Measurements from ENCODE around the gene MRPS23.

The MRPS23 gene

DNA sequence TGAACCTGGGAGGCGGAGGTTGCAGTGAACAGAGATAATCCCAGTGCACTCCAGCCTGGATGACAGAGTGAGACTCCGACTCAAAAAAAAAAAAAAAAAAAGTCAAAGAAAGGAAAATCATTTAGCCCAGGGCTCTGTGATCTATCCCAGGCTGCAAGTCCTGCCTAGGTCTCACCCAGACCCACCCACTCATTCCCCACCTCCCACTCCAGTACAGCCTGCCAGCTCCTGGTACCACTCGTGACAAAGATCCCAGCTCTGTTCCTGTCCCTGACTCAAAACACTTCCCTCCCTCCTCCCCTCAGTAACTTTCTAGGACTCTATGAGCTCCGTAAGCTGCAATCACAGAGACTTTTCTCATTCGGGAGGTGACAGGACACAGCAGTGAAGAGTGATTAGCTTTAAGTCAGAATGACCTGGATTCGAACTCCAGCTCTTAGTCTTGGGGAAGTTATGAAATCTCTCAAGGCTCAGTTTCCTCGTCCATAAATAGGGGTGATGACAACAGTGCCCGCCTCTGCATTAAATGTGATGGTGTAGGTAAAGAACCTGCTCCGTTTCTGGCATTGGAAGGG is 28.0 kb upstream of the MRPS23 start:
- no peak for DNase-seq

DNA sequence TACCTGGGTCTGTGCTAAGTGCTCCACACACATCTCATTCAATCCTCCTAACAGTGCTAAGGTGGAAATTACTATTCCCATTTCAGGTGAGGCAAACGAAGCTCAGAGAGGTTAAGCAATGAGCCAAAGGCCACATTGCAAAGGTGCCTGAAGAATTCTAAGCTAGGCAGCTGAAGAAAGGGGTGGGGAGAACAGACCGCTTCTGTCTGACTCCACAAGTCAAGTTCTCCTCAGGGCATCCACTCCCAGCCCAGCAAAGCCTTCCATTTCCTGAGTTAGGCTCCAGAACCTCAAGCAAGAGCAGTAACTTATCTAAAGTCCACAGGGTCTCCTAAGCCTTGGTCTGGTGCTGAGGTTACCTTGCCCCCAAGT is 27.0 kb upstream of the MRPS23 start:
- no peak for DNase-seq

DNA sequence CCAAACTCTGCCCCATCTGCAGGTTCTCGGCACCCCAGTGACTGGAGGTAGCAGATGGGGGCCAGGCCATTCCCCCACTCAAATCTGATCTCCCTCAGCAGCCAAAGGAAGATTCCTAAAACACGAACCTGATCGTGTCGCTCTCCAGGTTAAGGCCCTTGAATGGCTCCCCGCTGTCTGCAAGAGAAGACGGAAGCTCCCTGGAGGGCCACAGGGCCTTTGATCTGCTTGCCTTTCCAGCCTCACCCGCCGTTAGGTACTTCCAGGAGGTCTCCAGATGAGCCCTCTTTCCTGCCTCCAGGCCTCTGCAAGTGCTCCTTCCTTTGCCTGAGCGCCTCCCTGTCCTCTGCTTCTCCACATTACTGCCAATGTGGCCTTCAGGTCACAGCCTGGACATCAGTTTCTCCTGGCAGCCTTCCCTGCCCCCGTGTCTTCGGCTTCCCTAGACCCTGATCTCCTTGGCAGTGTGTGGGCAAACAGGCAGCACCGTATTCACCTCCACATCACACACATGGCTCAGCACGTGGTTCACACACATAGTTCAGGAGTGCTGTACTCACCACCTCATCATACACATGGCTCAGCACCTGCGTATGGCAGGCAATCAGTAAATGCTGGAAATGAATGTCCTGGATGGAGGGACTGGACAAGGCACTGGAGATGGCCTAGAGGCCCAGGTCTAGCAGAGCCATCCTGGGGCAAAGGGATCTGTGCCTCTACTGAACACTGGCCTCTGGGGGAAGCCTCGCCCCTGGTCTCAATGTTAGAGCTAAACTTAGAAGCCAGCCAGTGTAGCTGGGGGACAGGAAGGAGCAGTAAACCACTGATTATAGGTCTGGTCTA is 26.4 kb upstream of the MRPS23 start:
- no peak for DNase-seq

DNA sequence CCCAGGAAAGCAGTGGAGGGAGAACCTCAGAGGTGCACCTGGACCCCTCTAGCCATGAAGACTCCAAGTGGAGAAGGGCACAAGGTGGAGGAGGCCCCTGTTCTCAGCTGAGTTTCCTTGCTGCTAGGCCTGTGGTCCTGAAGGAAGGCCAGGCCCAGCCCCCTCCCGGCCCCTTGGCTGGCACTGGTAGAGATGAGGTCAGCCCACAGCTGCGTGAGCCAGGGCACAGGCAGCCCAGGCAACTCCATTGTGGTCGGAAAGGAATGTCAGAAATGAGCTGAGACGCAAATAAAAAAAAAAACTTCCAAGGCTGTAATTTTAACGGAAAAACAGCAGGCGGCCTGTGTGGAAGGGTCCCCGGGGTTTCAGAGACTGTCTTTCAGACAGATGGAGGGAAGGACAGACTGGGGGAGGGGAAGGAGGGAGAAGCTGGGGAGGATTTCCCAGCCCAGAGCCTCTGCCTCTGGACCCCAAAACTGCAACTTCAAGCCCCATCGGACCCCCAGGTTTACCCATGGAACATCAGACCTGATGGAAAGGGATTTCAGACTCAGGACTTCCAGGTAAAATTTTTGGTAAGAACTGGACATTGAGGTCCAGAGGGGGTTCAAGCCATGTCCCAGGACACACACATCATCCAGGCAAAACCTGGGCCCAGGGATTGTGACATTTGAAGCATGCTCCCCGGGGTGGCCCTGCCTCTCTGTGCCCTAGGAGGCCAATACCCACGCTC is 25.6 kb upstream of the MRPS23 start:
- DNase-seq = no peak

DNA sequence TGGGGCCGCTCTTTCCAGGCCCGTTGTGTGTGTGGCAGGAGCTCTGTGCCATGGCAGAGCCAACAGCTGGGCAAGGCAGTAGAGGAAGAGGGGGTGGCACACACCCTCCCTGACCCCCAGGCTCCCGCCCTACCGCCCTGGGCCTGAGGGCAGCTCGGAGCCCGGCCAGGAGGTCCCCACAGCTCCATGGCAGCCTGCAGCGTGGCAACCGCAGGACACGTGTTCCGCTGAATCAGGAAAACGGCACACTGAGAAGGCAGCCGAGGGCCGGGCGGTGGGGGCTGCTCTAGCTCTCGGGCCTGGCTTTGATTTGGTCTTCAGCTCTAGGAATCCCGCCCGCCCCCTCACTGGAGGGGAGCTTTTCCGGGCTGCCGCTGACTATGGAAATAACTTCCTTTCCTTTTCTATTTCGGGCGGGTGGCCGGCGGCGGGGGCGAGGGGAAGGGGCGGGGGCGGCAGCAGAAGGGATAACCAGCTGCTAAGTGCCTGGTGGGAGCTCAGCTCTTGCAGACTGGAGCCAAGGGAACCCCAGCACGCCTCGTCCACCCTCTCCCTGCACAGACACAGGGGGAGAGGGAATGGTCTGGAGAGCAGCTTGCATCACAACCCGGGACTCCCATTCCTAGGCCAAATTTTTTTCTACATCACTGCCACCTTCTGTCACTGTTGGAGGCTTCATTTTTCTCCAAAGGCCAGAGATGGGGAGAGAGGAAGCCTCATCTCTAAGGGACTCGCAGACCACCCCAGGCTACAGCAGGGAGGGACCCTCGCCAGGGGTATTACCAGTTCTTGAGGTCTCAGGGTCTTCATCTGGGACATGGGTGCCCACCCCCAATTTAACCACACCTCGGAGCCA is 24.8 kb upstream of the MRPS23 start:
- DNase-seq = no peak

DNA sequence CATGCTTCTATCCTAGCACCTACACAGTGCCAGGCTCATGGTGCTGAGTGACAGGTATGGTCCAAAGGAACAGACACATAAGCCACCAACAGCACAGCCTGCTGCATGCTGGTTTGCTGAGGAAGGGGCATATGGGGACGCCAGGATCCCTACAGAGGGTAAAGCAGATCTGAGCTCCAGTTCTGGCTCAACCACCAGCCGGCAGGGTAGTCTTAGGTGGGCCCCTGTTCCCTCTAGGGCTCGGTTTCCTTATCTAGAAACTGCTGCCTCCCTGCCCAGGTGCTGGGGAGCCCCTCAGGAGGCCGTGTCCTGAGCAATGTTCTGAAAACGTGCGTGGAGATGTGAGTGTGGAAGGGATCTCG is 24.2 kb upstream of the MRPS23 start:
- no peak for DNase-seq

DNA sequence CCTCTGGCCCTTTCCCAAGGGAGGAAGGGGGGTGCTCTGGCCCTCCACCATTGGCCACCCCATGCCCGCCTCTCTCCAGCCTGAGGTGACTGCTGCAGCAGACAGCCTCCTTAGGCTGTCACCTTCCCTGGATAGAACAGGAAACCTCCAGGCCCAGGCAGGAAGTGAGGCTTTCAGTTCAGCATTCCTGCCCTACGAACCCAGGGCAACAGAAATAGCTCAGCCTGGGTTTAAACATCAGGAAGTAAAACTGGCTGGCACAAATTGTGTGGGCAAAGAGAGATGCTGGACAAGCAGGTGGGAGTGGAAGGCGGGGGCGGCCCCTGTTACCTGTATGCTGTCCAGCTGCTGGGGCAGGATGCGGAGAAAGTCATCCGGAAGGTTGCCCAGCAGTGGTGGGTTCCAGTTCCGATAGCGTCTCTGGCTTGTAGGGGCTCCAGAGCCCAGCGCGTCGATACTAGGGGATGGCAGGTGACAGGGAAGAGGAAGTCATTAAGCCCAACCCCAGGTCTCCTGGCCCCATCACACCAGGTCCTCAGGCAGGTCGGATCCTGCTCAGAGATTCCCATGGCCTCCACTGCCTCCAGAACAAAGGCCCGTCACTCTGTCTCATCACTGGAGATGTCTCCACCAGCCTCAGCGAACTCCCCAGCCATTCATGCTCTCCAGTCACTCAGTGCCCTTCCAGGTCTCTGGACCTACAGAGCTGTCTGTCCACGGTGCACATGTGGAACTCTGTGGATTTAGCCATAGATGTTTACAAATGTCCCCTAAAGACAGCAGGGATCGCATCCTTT is 23.6 kb upstream of the MRPS23 start:
- no peak for DNase-seq

DNA sequence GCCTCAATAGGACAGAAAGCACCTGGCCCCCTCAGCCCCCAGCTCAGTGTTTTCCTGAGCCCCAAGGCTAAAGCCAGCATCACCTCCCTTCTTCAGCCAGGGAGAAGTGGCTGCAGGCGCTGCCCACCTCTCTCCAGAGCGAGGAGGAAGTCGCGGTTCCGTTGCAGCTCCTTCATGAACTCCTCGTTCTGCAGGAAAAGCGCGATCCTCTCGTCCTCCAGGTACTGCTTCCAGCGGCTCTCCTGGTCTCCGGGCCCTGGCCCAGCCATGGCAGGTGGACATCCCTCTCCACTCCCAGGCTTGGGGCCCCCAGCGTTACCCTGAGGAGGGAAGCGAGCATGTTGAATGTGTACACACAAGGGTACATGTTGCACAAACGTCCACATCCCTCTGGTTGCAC is 22.7 kb upstream of the MRPS23 start:
- DNase-seq = no peak

DNA sequence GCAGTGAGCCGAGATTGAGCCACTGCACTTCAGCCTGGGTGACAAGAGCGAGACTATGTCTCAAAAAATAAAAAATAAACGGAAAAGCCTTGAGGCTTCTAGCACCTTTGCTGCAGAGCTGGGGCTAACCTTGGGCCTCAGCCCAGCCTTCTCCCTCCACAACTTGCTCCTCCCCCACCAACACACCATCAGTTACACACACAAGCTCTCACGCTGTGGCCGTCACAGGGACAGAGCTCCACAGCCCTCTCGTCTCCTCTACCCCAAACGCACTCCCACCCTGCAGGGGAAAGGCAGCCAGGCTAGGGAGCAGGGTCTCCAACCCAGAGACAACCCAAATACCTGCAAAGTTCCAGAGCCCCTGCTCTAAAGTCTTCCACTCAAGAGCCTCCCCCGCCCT is 22.0 kb upstream of the MRPS23 start:
- DNase-seq = no peak

DNA sequence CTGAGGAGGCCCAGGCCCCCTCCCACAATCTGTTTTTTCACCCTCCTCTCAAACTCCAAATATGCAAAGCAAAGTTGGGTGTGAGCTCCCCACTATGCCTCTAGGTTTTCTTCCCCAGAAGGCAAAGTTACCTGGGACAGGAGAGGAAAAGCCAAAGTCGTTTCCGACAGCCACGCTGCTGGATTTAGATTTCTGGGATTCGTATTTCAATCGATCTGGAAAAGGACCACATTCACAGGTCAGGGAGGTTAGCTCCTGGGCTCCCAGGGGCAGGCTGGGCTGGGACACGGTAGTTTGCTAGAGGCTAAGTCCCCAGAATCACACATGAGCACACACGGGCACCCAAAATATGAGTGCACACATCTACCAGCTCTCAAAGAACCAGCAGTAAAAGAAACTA is 21.3 kb upstream of the MRPS23 start:
- no peak for DNase-seq

DNA sequence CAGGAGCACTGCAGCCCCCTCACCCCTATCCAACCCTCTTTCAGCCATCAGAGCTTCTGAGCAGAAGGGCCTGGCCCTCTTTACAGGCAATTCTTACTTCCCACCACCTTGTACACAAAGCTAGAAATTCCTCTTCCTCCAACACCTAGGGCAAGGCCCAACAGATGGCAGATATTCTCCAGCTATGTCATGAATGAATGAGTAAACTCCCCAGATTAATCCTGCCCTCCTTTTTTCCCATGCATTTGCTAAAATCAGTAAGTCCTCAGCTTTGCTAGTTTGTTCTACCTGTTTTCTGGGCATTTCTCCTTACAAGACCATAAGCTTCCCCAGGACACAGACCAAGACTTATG is 20.4 kb upstream of the MRPS23 start:
- DNase-seq = no peak

DNA sequence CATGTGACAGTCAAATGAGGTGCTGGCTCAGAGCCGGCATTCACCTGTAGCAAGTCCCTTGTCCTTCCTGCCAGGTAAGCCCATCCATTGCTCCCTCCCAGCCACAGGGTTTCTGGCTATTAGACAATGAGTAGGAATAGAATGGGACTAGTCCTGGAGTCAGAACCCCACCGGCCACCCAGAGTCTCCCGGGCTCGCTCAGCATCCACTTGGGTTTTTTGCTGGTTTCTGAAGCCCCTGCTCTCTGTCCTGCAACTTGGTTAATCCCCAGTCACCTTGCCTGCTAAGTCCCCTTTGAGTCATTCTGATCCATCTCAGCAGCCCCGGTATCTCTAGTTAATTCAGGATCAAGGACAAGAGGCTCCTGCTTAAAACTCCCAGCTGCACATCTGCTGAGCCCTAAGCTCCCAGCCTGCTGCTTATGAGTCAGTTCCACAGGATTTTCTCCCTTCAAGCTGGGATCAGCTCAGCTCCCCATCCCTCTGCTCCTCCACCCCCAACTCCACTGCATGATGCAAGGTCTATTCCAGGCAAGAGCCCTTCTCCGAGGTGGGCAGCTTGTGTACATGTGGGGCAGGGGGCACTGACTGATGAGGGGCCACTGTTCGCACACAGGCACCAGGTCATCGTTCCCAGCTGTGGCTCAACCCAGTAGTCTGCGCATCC is 19.9 kb upstream of the MRPS23 start:
- DNase-seq = no peak

DNA sequence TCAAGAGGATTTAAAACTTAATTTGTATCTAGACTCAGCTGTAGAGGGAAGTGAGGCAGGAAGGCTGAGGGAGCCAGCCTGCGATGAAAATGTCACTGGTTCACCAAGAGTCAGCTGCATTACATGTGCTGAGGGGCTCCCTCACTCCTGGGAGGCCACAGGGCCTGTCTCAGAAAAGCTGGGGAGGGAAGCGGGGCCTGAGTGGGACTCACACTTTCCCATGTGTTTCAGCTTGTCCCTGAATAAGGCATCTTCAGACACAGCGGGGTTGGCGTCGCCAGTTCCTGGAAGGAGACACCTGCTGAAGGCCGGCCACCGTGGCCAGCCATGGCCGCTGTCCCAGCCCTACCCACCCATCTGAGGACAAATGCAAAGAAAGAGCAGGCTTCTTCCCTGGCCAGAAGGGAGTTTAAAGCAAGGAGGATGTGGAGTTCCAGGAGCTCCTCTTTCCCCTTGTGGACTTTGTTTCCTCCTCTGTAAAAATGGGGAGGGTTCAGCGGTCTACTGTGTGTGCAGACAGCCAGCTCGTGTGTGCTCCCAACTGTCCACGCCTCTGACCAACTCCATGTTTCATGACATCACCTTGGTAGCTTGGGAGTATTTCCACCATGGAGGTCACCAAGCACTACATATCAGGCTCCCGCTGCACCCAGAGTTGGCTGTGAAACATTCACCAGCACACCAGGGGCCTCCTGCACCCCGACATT is 19.2 kb upstream of the MRPS23 start:
- DNase-seq = no peak

DNA sequence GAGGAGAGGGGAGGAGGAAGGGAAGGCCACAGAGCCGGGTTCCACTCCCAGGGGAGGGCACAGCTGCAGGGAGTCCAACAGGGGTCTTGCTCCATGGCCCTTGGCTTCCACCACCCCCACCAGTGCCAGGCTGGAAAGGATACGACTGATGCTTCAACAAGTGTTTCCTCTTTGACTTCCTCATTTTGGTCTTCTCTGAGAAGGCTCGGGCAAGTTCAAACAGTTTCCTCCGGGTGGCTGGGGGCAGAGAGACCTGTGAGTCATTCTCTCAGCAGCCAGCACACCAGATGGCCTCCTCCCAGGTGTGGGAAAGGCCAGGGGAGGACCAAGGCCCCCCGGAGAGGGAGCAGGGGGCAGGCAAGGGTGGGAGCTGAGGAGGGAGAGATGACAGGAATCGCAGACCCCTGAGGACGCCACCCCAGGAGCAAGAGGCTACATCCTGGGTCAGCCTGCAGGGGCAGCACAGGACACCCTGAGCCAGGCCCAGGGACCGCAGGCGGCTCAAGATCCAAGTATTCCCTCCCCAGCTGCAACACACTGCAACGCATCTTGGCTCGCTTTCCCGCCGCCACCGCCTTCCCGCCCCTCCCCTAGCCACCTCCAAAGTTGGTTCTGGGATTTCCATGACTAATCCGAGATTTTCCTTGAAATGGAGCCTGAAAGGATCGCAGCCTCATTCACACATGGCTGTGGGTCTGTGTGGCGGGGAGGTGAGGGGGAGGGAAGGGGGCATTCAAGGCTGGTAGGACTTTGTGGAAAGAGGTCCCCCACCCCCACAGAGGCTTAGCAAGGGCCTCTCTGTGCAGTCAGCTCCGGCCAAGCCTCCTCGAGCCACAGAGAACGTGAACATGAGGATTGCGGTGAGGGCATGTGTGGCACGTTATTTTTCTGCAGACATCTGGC is 18.4 kb upstream of the MRPS23 start:
- DNase-seq = no peak

DNA sequence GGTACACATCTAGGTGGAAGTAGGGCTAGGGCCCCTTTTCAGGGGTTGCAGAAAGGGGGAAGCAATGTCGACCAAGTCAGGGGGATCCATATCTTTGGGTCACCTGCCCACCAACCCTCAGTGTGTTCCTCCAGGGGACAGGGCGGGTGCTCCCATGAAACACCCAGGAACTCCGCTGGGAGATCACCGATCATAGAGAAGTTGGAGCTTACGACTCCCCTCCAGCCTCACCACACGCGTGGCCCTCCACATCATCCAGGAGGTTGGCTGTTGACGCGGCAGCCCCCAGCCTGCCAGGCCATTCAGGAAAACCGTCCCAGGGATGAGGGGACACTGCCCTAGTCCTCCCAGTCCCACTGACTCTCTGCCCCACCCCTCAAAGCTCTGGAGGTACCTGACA is 17.3 kb upstream of the MRPS23 start:
- DNase-seq = no peak

DNA sequence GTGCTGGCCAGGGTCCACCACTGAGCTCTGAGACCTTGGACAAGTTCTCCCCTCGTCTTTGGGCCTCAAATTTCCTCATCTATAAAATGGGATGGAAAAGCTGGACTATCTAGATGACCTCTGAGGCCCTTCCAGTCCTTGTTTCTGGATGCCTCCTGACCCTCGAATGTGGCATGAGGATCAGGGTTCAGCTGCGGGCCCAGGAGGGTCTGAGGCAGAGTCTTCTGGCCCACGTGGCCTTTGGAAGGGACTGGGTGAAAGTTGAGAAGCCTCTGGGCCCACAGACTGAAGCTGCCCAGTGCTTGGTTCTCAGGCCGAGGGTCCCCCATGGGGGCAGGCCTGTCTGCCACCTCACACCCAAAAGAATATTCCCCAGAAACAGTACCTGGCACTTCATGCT is 16.9 kb upstream of the MRPS23 start:
- DNase-seq = no peak

DNA sequence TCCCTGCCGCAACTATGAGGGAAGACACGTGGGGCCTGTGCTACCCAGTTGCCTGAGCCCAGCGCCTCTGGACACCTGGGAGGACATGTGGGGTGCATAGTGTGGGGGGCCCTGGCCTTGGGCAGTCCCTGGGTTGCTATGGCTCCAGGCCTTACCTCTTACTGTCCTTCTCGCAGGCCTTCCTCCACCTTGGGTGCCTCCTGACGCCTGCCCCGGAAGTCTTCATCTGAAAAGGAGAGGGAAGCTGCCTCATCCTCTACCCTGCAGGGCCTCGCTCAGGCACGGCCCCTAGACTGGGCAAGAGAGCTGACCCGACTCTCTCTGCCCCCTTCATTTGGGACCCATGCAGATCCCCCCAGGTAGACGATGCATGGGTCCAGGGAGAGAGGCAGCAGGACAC is 16.5 kb upstream of the MRPS23 start:
- no peak for DNase-seq

DNA sequence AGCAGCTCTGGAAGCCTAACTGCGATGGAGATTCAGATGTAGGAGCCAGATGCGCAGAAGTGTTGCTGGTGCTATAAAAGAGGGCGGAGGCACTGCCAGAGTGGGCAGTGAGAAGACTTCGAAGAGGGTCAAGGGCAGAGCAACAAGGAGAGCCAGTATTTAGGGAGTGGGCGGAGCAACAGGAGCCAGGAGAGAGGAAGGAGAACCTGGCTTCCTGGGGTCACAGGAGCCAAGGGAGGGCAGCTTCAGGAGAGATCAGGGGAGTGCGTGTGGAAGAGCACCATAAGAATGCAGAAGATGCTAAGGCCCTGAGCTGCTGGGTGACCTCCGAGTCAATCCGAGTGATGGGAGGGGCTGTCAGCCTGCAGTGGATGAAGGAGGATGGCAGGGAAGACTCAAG is 14.4 kb upstream of the MRPS23 start:
- no peak for DNase-seq

DNA sequence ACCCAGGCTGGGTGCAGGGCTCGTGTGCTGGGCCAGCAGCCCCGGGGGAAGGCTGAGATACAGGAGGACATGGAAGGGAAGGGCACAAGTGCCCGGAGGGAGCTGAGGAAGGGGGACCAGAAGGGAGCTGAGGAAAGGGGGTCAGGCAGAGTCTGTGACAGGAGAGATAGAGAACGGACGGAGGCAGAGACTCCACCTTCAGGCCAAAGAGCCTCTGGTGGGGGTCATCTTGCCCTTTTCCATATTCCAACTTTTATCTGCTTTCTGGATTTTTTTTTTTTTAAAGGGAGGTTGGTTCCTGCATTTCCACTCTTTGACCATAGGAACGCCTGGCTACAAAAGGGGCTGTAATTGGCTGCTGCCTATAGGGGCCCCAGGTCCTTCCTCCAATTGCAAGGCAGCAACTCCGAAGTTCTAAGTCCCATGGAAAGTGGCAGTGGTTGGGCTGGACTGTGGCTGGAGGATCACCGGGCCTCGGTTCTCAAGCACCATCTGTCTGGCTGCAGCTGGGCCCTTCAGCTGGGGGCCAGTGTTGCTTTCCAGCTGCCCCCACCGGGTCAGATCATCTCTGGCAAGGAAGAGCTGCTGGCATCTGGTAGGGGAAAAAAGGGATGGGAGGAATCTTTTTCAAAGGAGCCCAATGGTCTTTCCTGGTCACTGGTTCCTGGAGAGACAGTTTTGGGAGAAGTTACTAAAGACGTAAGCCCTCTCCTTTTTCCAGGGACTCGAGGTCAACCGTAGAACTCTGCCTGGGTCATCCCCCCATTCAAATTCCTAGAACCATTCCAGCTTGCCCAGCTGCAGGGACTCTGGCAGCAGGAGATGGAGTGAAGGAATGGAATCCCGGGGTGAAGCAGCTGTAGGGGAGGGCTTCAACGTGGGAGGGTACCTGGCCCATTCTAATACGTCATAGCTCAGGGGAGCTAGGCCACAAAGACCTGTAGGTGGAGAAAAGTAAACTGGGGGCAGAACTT is 13.1 kb upstream of the MRPS23 start:
- no peak for DNase-seq

Measured in NCI-H2029 treated with DMSO at 0.1 percent for 48 hours (cell line).